Adrenal gland (tissue), 12 donors: ENCODE measurements around the gene HABP4. TPM values are rescaled to one million over a fixed set of nuclear protein-coding genes. Genes with fewer than 3 reads are reported as not detected.

Source experiments
- DNase-seq, 7 donors: peaks; one replicate each; pipeline ENCODE4 v3.0.0-alpha.2; 2019 to 2020
- H3K27ac ChIP-seq, 5 donors: fragments of 200-600 bp; sonication (generic) in 4 of 5; 1 replicate in 3 of 5; 2 replicates in 2 of 5; pipeline versions ENCODE4 v1.5.1 to v1.8.0; 2016 to 2020; ENCODE audit warnings: mild to moderate bottlenecking in 1 of 5
- H3K27me3 ChIP-seq: fragments of 200-600 bp; 2 replicates; pipeline ENCODE4 v1.8.0; 2021
- H3K36me3 ChIP-seq, 2 donors: fragments of 200-600 bp; replicated peaks in 1 of 2; 1 replicate in 1 of 2; 2 replicates in 1 of 2; pipeline versions ENCODE4 v1.5.1 to v1.8.0; 2018 to 2022
- H3K4me1 ChIP-seq, 2 donors: fragments of 200-600 bp; replicated peaks in 1 of 2; 1 replicate in 1 of 2; 2 replicates in 1 of 2; pipeline versions ENCODE4 v1.5.1 to v1.8.0; 2018 to 2021
- H3K4me3 ChIP-seq, 4 donors: fragments of 200-600 bp; sonication (generic) in 3 of 4; one replicate each; pipeline ENCODE4 v1.5.1; 2016 to 2018
- H3K9me3 ChIP-seq, 3 donors: fragments of 200-600 bp; sonication (generic) in 1 of 3; replicated peaks in 1 of 3; 1 replicate in 2 of 3; 2 replicates in 1 of 3; pipeline versions ENCODE4 v1.5.1 to v1.8.0; 2016 to 2021
- POLR2A ChIP-seq, 2 donors: fragments of 450-650 bp; IDR thresholded peaks; one replicate each; pipeline ENCODE4 v1.6.1; 2017; ENCODE audit warnings: antibody characterized with exemption in 2 of 2, mild to moderate bottlenecking in 2 of 2, moderate library complexity in 1 of 2
- WGBS, 4 donors: extraction: QIAGEN DNeasy Blood & Tissue Kit in 2 of 4; methylation state at CpG; one replicate each; pipeline versions ENCODE4 v1.1.5 to v1.1.7; 2013 to 2017; 5-methylcytosine and 5-hydroxymethylcytosine counted together
- intact Hi-C, 2 donors: fragments of 100-400 bp; cut with DNase I; formaldehyde crosslinking; loops; one replicate each; pipeline versions ENCODE4 v1.14.1 to v1.15.0; 2022 to 2023
- polyA plus RNA-seq, 3 donors: library from polyadenylated mRNA; stranded (reverse); fragments of 200-250 nt in 2 of 3; fragments of 350-450 nt in 1 of 3; fragmentation: Illumina TruSeq in 1 of 3; extraction: RNeasy Lipid Tissue Mini Kit (QIAGEN cat#74804) in 1 of 3; gene quantifications; one replicate each; pipeline ENCODE4 v1.2.3, GENCODE V29; 2013 to 2014
- total RNA-seq, 9 donors: library from RNA; depleted of rRNA in 4 of 9; stranded (reverse); fragments of >200 nt in 4 of 9; fragments of 120-200 nt in 1 of 9; fragmentation: NEBNext Ultra II Directional in 1 of 9; extraction: Animal tissue kit (Norgen Biotek cat#: 25700) in 1 of 9; gene quantifications; one replicate each; pipeline versions ENCODE4 v1.1.0 to v1.2.4, GENCODE V29; 2013 to 2023
- TF ChIP-seq, protein P1 (sequence below), 6 experiments: fragments of 450-650 bp in 4 of 6; fragments of 200-600 bp in 2 of 6; sonication (generic) in 1 of 6; IDR thresholded peaks; 1 replicate in 5 of 6; 2 replicates in 1 of 6; pipeline versions ENCODE4 v1.5.1 to v1.8.0; 2016 to 2021; ENCODE audit warnings: antibody characterized with exemption in 6 of 6, mild to moderate bottlenecking in 2 of 6, moderate library complexity in 1 of 6
- donor health status: healthy with polysubstance abuse.
- donor health status: Bipolar disorder and iron deficiency.
- donor health status: DM: yes; HTN: yes; CAD: no.
- donor health status: DM: no; HTN: no; CAD: no.
- donor health status: DM: no; HTN: no; CAD: no.
- donor health status: DM: yes; HTN: yes; CAD: no.

HABP4 gene
- total and polyA plus RNA-seq, 12 donors = 4.8 to 22.4 (median 10.0) TPM

GRCh38 chr9:96436456-96437126 is 13.4 kb upstream of the HABP4 start:
- intact Hi-C loops = no loop called here
- no peaks in the 10 kb centered on the region for H3K36me3 ChIP-seq
- no peaks in the 10 kb centered on the region for H3K9me3 ChIP-seq
- TF ChIP-seq, protein P1, sequence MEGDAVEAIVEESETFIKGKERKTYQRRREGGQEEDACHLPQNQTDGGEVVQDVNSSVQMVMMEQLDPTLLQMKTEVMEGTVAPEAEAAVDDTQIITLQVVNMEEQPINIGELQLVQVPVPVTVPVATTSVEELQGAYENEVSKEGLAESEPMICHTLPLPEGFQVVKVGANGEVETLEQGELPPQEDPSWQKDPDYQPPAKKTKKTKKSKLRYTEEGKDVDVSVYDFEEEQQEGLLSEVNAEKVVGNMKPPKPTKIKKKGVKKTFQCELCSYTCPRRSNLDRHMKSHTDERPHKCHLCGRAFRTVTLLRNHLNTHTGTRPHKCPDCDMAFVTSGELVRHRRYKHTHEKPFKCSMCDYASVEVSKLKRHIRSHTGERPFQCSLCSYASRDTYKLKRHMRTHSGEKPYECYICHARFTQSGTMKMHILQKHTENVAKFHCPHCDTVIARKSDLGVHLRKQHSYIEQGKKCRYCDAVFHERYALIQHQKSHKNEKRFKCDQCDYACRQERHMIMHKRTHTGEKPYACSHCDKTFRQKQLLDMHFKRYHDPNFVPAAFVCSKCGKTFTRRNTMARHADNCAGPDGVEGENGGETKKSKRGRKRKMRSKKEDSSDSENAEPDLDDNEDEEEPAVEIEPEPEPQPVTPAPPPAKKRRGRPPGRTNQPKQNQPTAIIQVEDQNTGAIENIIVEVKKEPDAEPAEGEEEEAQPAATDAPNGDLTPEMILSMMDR (IDR thresholded peaks at IDR 0.05) = no peak
- no peak for TF ChIP-seq POLR2A (IDR thresholded peaks at IDR 0.05)
- H3K4me1 ChIP-seq = peaks cover 0 to 7% of the 10 kb centered on the region in 2 donors
- no peaks in the 10 kb centered on the region for H3K27me3 ChIP-seq
- H3K4me3 ChIP-seq = no peak overlapping the region
- H3K27ac ChIP-seq = peak overlapping the region in 1 of 5 donors; percentile 7
- WGBS, 4 donors = 74 to 81% (median 80%) methylated on average over 11 to 15 of the region's 15 CpGs
- DNase-seq = peak in 1 of 7 donors; percentile 15

DNA sequence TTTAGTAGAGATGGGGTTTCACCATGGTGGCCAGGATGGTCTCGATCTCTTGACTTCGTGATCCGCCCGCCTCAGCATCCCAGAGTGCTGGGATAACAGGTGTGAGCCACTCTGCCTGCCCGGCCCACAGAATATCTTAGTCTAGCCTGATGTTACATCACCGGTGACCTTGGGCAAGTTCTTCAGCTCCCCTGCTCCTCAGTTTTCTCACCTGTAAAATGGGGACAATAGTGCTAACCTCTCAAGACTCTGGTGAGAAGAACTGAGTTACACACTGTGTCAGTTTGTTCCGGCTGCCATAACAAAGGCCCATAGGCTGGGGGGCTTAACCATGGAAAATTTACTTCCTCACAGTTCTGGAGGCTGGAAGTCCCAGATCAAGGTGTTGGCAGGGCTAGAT is 12.5 kb upstream of the HABP4 start:
- H3K36me3 ChIP-seq = no peaks in the 10 kb centered on the region
- H3K27ac ChIP-seq = no peak overlapping the region
- 95 to 99% (median 97%) methylated on average over 7 of the region's 7 CpGs for WGBS, 4 donors
- intact Hi-C loops = no loop called here
- no peaks in the 10 kb centered on the region for H3K9me3 ChIP-seq
- no peak overlapping the region for H3K4me3 ChIP-seq
- peaks cover 0 to 7% of the 10 kb centered on the region in 2 donors for H3K4me1 ChIP-seq
- TF ChIP-seq POLR2A (IDR thresholded peaks at IDR 0.05) = no peak
- TF ChIP-seq, protein P1 (IDR thresholded peaks at IDR 0.05) = no peak
- no peaks in the 10 kb centered on the region for H3K27me3 ChIP-seq
- no peak for DNase-seq

DNA sequence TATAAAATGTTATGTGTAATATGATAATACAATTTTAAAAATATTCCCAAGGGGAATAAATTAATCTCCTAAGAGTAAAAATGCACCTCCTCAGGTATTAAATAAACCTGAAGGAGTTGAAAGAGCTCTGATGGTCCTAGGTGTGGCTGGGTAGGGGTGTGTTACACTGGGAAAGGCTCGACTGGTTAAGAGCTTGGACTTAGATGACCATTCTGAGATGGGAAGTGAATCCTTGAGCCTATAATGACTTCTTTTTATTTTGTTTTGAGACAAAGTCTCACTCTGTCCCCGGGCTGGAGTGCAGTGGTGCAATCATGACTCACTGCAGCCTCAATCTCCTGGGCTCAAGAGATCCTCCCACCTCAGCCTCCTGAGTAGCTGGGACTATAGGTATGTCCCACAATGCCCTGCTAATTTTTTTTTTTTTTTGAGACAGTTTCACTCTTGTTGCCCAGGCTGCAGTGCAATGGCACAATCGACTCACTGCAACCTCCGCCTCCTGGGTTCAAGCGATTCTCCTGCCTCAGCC is 9.2 kb upstream of the HABP4 start:
- H3K4me3 ChIP-seq = no peak overlapping the region
- no peak for DNase-seq
- H3K27ac ChIP-seq = no peak overlapping the region
- peaks cover 0 to 4% of the 10 kb centered on the region in 2 donors for H3K4me1 ChIP-seq
- 83 to 90% (median 87%) methylated on average over 5 of the region's 5 CpGs for WGBS, 4 donors
- no peaks in the 10 kb centered on the region for H3K9me3 ChIP-seq
- no peaks in the 10 kb centered on the region for H3K36me3 ChIP-seq
- H3K27me3 ChIP-seq = no peaks in the 10 kb centered on the region
- intact Hi-C loops = no loop called here
- TF ChIP-seq, protein P1 (IDR thresholded peaks at IDR 0.05) = no peak
- TF ChIP-seq POLR2A (IDR thresholded peaks at IDR 0.05) = no peak

DNA sequence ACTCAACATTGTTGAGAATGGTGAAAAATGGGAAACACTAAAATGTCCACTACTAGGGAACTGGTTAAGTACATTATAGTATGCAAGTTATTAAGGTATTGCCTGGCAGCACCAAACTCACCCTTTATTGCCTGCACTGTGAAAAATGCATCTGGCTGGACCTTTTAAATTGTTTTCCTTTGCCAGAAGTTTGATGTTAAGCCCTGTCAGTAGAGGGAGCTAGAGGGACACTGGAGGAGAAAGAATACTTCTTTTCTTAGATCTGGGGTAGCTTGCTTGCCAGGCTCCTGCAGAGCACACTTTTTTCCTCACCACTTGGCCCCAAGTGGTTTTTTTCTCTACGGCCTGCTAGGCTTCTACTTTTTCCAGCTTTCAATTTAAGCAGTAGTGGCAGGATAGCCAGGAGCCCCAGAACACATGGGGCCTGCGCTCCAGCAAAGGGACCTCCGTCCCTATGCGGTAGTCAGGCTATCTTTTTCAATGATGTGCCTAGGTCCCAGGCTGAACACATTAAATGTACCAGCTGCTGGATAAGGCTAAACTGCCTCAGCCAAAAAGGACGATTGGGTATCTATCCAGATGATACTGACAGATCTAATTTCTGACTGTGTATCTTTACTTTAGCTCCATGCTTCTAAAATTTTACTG is 8.0 kb upstream of the HABP4 start:
- H3K9me3 ChIP-seq = no peaks in the 10 kb centered on the region
- WGBS, 4 donors = 86 to 93% (median 89%) methylated on average over 5 of the region's 5 CpGs
- no peak for DNase-seq
- no peaks in the 10 kb centered on the region for H3K27me3 ChIP-seq
- H3K4me3 ChIP-seq = no peak overlapping the region
- H3K4me1 ChIP-seq = no peaks in the 10 kb centered on the region
- H3K27ac ChIP-seq = no peak overlapping the region
- no peaks in the 10 kb centered on the region for H3K36me3 ChIP-seq
- TF ChIP-seq, protein P1 (IDR thresholded peaks at IDR 0.05) = peak in 5 of 6 experiments; percentile 14 to 44 (median 39)
- no peak for TF ChIP-seq POLR2A (IDR thresholded peaks at IDR 0.05)
- intact Hi-C loops = no loop called here
